SK-N-SH (cell line): ENCODE data around the gene CCND1. TPM values are rescaled to one million over a fixed set of nuclear protein-coding genes. Genes with fewer than 3 reads are reported as not detected.

ENCODE experiments used
- CTCF ChIA-PET: fragments of 300-600, 350-600 bp; formaldehyde crosslinking; extraction: SDS; loops from one replicate; lab custom pipeline; 2021; lab: Yijun Ruan, JAX
- POLR2A ChIA-PET: fragments of 350-600 bp; sonication (Branson Sonifier 250); formaldehyde crosslinking; extraction: SDS; loops from one replicate; lab custom pipeline; 2020; ENCODE audit warnings: antibody characterized with exemption, inconsistent platforms; lab: Yijun Ruan, JAX
- DNase-seq: peaks from one replicate; pipeline ENCODE4 v3.0.0; 2012
- H2AFZ ChIP-seq: fragments of 200-600 bp; sonication (generic); 2 replicates; pipeline ENCODE4 v1.8.1; 2016; ENCODE audit warnings: antibody characterized with exemption, mild to moderate bottlenecking, low read depth
- H3F3A ChIP-seq: fragments of 200-600 bp; sonication (generic); replicated peaks from 2 replicates; pipeline ENCODE3; 2016; ENCODE audit warnings: antibody characterized with exemption, mild to moderate bottlenecking; ENCODE audit not compliant: insufficient read depth
- H3K27ac ChIP-seq, 2 experiments: fragments of 200-500 bp in 1 of 2; fragments of 200-600 bp in 1 of 2; sonication (Bioruptor generic) in 1 of 2; sonication (generic), shearing (Covaris generic) in 1 of 2; 2 replicates each; pipeline versions ENCODE4 v1.5.1 to v1.6.1; 2014 to 2016; ENCODE audit warnings: low read depth in 2 of 2, inconsistent platforms in 1 of 2, low read length in 1 of 2, mild to moderate bottlenecking in 1 of 2, mixed read lengths in 1 of 2
- H3K27me3 ChIP-seq: fragments of 200-600 bp; sonication (generic), shearing (Covaris generic); 2 replicates; pipeline ENCODE4 v1.6.1; 2016; ENCODE audit warnings: mixed run types; ENCODE audit not compliant: insufficient read depth
- H3K36me3 ChIP-seq, 2 experiments: fragments of 200-500 bp in 1 of 2; fragments of 200-600 bp in 1 of 2; sonication (Bioruptor generic) in 1 of 2; sonication (generic) in 1 of 2; replicated peaks in 1 of 2; 2 replicates each; pipeline versions ENCODE3 to v1.5.1; 2014 to 2016; ENCODE audit warnings: low read length in 1 of 2, mild to moderate bottlenecking in 1 of 2; ENCODE audit not compliant: insufficient read depth in 2 of 2, control insufficient read depth in 1 of 2
- H3K4me1 ChIP-seq, 2 experiments: fragments of 200-500 bp in 1 of 2; fragments of 200-600 bp in 1 of 2; sonication (Bioruptor generic) in 1 of 2; sonication (generic), shearing (Covaris generic) in 1 of 2; 2 replicates each; pipeline versions ENCODE4 v1.5.1 to v1.6.1; 2014 to 2016; ENCODE audit warnings: low read depth in 1 of 2, low read length in 1 of 2, mixed run types in 1 of 2; ENCODE audit not compliant: insufficient read depth in 2 of 2, control insufficient read depth in 1 of 2
- H3K4me2 ChIP-seq: fragments of 200-600 bp; sonication (generic), shearing (Covaris generic); 2 replicates; pipeline ENCODE4 v1.6.1; 2017; ENCODE audit warnings: mixed run types
- H3K4me3 ChIP-seq, 2 experiments: fragments of 200-500 bp in 1 of 2; fragments of 200-600 bp in 1 of 2; sonication (Bioruptor generic) in 1 of 2; sonication (generic), shearing (Covaris generic) in 1 of 2; 2 replicates each; pipeline versions ENCODE4 v1.5.1 to v1.8.1; 2014 to 2016; ENCODE audit warnings: low read depth in 2 of 2, inconsistent platforms in 1 of 2, low read length in 1 of 2, mild to moderate bottlenecking in 1 of 2, mixed read lengths in 1 of 2, moderate library complexity in 1 of 2
- H3K79me2 ChIP-seq: fragments of 200-600 bp; sonication (generic); 2 replicates; pipeline ENCODE4 v1.8.1; 2017; ENCODE audit warnings: mild to moderate bottlenecking; ENCODE audit not compliant: insufficient read depth
- H3K9ac ChIP-seq: fragments of 200-600 bp; sonication (generic); 2 replicates; pipeline ENCODE4 v1.6.1; 2017; ENCODE audit warnings: mixed run types
- H3K9me2 ChIP-seq: fragments of 200-600 bp; sonication (generic); 2 replicates; pipeline ENCODE4 v1.6.1; 2017; ENCODE audit warnings: mixed run types
- H3K9me3 ChIP-seq: fragments of 200-600 bp; sonication (generic); 2 replicates; pipeline ENCODE4 v1.6.1; 2017; ENCODE audit warnings: mixed run types, mild to moderate bottlenecking, moderate library complexity
- H4K20me1 ChIP-seq: fragments of 200-600 bp; sonication (generic); 2 replicates; pipeline ENCODE4 v1.6.1; 2017; ENCODE audit warnings: mild to moderate bottlenecking, mixed run types; ENCODE audit not compliant: insufficient read depth
- EP300 ChIP-seq, 2 experiments: IDR thresholded peaks; 2 replicates each; pipeline versions ENCODE4 v1.4.0 to v1.6.1; 2012; ENCODE audit warnings: borderline replicate concordance in 1 of 2, low read depth in 1 of 2, low read length in 1 of 2
- EZH2phosphoT487 ChIP-seq: fragments of 200-600 bp; sonication (generic); IDR thresholded peaks from 2 replicates; pipeline ENCODE4 v1.6.1; 2017; ENCODE audit warnings: low read depth, mixed run types, mild to moderate bottlenecking, antibody characterized with exemption, moderate library complexity, borderline replicate concordance
- FOSL2 ChIP-seq: IDR thresholded peaks from 2 replicates; pipeline ENCODE4 v1.4.0; 2012; ENCODE audit warnings: low read depth, mild to moderate bottlenecking, moderate library complexity, borderline replicate concordance
- FOXM1 ChIP-seq: IDR thresholded peaks from 2 replicates; pipeline ENCODE4 v1.4.0; 2012; ENCODE audit warnings: low read depth, mild to moderate bottlenecking
- GABPA ChIP-seq: IDR thresholded peaks from 2 replicates; pipeline ENCODE4 v1.4.0; 2012; ENCODE audit warnings: low read depth, mild to moderate bottlenecking
- MEF2A ChIP-seq: IDR thresholded peaks from 2 replicates; pipeline ENCODE4 v1.4.0; 2012; ENCODE audit warnings: low read depth, borderline replicate concordance
- MXI1 ChIP-seq: IDR thresholded peaks from 2 replicates; pipeline ENCODE4 v1.6.1; 2012; ENCODE audit warnings: mild to moderate bottlenecking, low read depth, low read length, improper control_type of control experiment
- NFIC ChIP-seq: IDR thresholded peaks from 2 replicates; pipeline ENCODE4 v1.4.0; 2012; ENCODE audit warnings: borderline replicate concordance
- PBX3 ChIP-seq: IDR thresholded peaks from 2 replicates; pipeline ENCODE4; 2012
- REST ChIP-seq: IDR thresholded peaks from 2 replicates; pipeline ENCODE4 v1.6.1; 2012; ENCODE audit warnings: mild to moderate bottlenecking, low read depth, low read length, moderate library complexity
- RFX5 ChIP-seq: IDR thresholded peaks from 2 replicates; pipeline ENCODE4 v1.6.1; 2012; ENCODE audit warnings: mild to moderate bottlenecking, improper control_type of control experiment, low read length
- RXRA ChIP-seq: IDR thresholded peaks from 2 replicates; pipeline ENCODE4 v1.4.0; 2012; ENCODE audit warnings: low read depth, mild to moderate bottlenecking, borderline replicate concordance
- SIN3A ChIP-seq: IDR thresholded peaks from 2 replicates; pipeline ENCODE4 v1.6.1; 2012; ENCODE audit warnings: low read depth, mild to moderate bottlenecking, low read length, moderate library complexity, borderline replicate concordance
- TCF12 ChIP-seq: IDR thresholded peaks from 2 replicates; pipeline ENCODE4 v1.4.0; 2012
- polyA plus RNA-seq, 3 experiments: library from polyadenylated mRNA; depleted of rRNA; stranded (reverse); fragments of >200 nt; gene quantifications; 2 replicates each; pipeline ENCODE4 v1.2.3, GENCODE V29; 2012

CCND1 gene
- polyA plus RNA-seq, 1 of the 3 experiments (the other 2 are of a cell fraction): 242 TPM

GRCh38 chr11:69691463-69691862 lies 50.5 kb downstream of the CCND1 start (continued):
- TF ChIP-seq RFX5: no peak
- TF ChIP-seq MXI1: no peak
- TF ChIP-seq, all 33 proteins: peak for 0

- Histone ChIP-seq H3K4me2 (no peak overlapping the region), H3K9ac (no peak overlapping the region), H3K4me1 (peaks cover 0 to 3% of the 10 kb centered on the region in 2 experiments; a peak in 1 of 4 replicates), H3K27me3 (peaks cover 6% of the 10 kb centered on the region; the same call in 1 of the 2 replicates), H3K36me3 (no peaks in the 10 kb centered on the region), H4K20me1 (no peaks in the 10 kb centered on the region), H3K27ac (no peak overlapping the region), H3K4me3 (no peak overlapping the region), H3K9me3 (no peaks in the 10 kb centered on the region), H3K9me2 (no peaks in the 10 kb centered on the region), H2AFZ (no peak overlapping the region), H3K79me2 (no peaks in the 10 kb centered on the region), H3F3A (no peaks in the 10 kb centered on the region)
- ChIA-PET POLR2A (no interaction called here), CTCF (interaction anchor here (1.2 to 2.8 kb wide), 6 partner anchors 8 to 503 kb away, joined by 3 to 14 read pairs (median 6); no protein-coding TSS in a partner anchor)
- no peak for DNase-seq
- TF ChIP-seq SIN3A (no peak), FOXM1 (no peak), EP300 (IDR thresholded peaks at IDR 0.05; ENCODE audit: borderline replicate concordance in 1 of 2, low read depth in 1 of 2, low read length in 1 of 2) (no peak), EZH2phosphoT487 (no peak), TCF12 (no peak), PBX3 (no peak), NFIC (no peak), GABPA (no peak), REST (no peak), RXRA (no peak), MEF2A (no peak), FOSL2 (no peak)
These were observed 51.5 kb downstream of the CCND1 start for GRCh38 chr11:69692422-69692821.
